Measurements from ENCODE around the gene MBD3.

GRCh38 chr19:1579222-1579621 is 13.4 kb downstream of the MBD3 start:
- TF ChIP-seq CTCF (IDR thresholded peaks at IDR 0.05; ENCODE audit: low read depth, low read length) = no peak
- no peak for TF ChIP-seq EZH2phosphoT487 (IDR thresholded peaks at IDR 0.05; ENCODE audit: low read depth)

Measured in OCI-LY3 (cell line).